ENCODE results near the gene UPP1. TPM values are rescaled to one million over a fixed set of nuclear protein-coding genes. Genes with fewer than 3 reads are reported as not detected.
A peak's percentile ranks its signal among the peaks of the same experiment; 100 is the strongest.

The UPP1 gene
- total and polyA plus RNA-seq, 2 of the 13 experiments (the other 11 are each of a cell fraction or from before 2014, with no cell fraction given): 5.7 to 9.8 TPM

GRCh38 chr7:48046458-48046857 is 42.6 kb upstream of the UPP1 start (continued):
- TF ChIP-seq ZNF577 (CRISPR knock-in tag; IDR thresholded peaks at IDR 0.05; ENCODE audit: borderline replicate concordance, low read depth): no peak
- TF ChIP-seq ZNF800 (CRISPR knock-in tag; IDR thresholded peaks at IDR 0.05): no peak

GRCh38 chr7:48048113-48048512 is 41.0 kb upstream of the UPP1 start:
- WGBS (ENCODE audit: low lambda C conversion rate): 42% methylated on average over 6 of the region's 8 CpGs
- Histone ChIP-seq H3K4me2 (ENCODE audit: low read depth, low read length) (no peak overlapping the region), H2AFZ (ENCODE audit: low read length) (no peak overlapping the region), H3K79me2 (ENCODE audit: insufficient read depth, low read length) (no peaks in the 10 kb centered on the region), H3K27me3 (ENCODE audit: control insufficient read depth in 1 of 2, insufficient read depth in 2 of 2, low read length in 2 of 2) (peaks cover 3 to 42% of the 10 kb centered on the region in 2 experiments; a peak in 3 of 5 replicates), H3K27ac (ENCODE audit: extremely low read length, insufficient read depth, low read length) (no peak overlapping the region), H3K4me3 (replicated peaks in 1 of 3; ENCODE audit: insufficient read depth in 1 of 3, low read depth in 2 of 3, low read length in 3 of 3) (no peak overlapping the region), H3K9ac (ENCODE audit: insufficient read depth, low read depth, low read length) (no peak overlapping the region), H3K36me3 (replicated peaks in 1 of 2; ENCODE audit: control insufficient read depth in 1 of 2, insufficient read depth in 2 of 2, low read length in 2 of 2) (no peaks in the 10 kb centered on the region), H3K9me3 (ENCODE audit: low read length) (no peaks in the 10 kb centered on the region), H4K20me1 (ENCODE audit: insufficient read depth, low read length) (no peaks in the 10 kb centered on the region), H3K4me1 (ENCODE audit: insufficient read depth, low read length) (no peaks in the 10 kb centered on the region)
- ChIA-PET POLR2A (no interaction called here), CTCF (ENCODE audit: low intra/inter-chr PET ratio, low total read pairs) (no interaction called here)
- FAIRE-seq (no peak), DNase-seq (ENCODE audit: low spot score) (no peak), ATAC-seq (no peak)
- no TSS peak for BruUV-seq (replicated peaks)
- intact Hi-C loops (cut with micrococcal nuclease; ENCODE audit: unreplicated experiment): no loop called here
- in situ Hi-C loops (cut with HindIII; ENCODE audit: extremely low pct_ligation_motif_present, low pct_unique_long_range_greater_than_20kb): no loop called here
- TF ChIP-seq HNRNPL (IDR thresholded peaks at IDR 0.05; ENCODE audit: low read depth, low read length) (no peak), BHLHE40 (IDR thresholded peaks at IDR 0.05; ENCODE audit: low read length) (no peak), PLRG1 (conservative IDR thresholded peaks at IDR 0.05) (no peak), ZNF34 (CRISPR knock-in tag; IDR thresholded peaks at IDR 0.05; ENCODE audit: borderline replicate concordance) (no peak), REXO4 (CRISPR knock-in tag; IDR thresholded peaks at IDR 0.05; ENCODE audit: borderline replicate concordance) (no peak), MED13 (CRISPR knock-in tag; IDR thresholded peaks at IDR 0.05) (no peak), HOXD1 (CRISPR knock-in tag; IDR thresholded peaks at IDR 0.05) (no peak), ETV5 (CRISPR knock-in tag; IDR thresholded peaks at IDR 0.05; ENCODE audit: borderline replicate concordance) (no peak), MNT (IDR thresholded peaks at IDR 0.05) (peak; percentile 36; the same call in 1 of the 2 replicates)

Data from HepG2 (cell line).